Measurements from ENCODE around the gene DOCK2.

DOCK2 gene

GRCh38 chr5:169772688-169773087 is 135.6 kb downstream of the DOCK2 start:
- Histone ChIP-seq H3K79me2 (ENCODE audit: insufficient read depth, low read length) (no peaks in the 10 kb centered on the region), H4K20me1 (ENCODE audit: insufficient read depth, low read length, poor library complexity, severe bottlenecking) (no peaks in the 10 kb centered on the region), H3K27me3 (ENCODE audit: insufficient read depth, low read length, poor library complexity, severe bottlenecking) (no peaks in the 10 kb centered on the region), H3K4me3 (ENCODE audit: low read length, poor library complexity, severe bottlenecking) (no peak overlapping the region), H3K36me3 (ENCODE audit: insufficient read depth, low read length) (peaks cover 7% of the 10 kb centered on the region; the same call in 1 of the 2 replicates), H3K9me3 (ENCODE audit: insufficient read depth, low read depth, low read length) (no peaks in the 10 kb centered on the region), H3K9me2 (replicated peaks; ENCODE audit: low read depth, low read length) (no peaks in the 10 kb centered on the region), H3K4me1 (ENCODE audit: insufficient read depth, low read length, poor library complexity, severe bottlenecking) (no peaks in the 10 kb centered on the region), H3K4me2 (ENCODE audit: low read depth, low read length, poor library complexity, severe bottlenecking) (no peak overlapping the region), H3F3A (ENCODE audit: low read depth) (no peaks in the 10 kb centered on the region), H2AFZ (ENCODE audit: low read length) (no peak overlapping the region), H3K9ac (ENCODE audit: low read depth, low read length, poor library complexity, severe bottlenecking) (no peak overlapping the region)
- no peak for TF ChIP-seq CTCF (conservative IDR thresholded peaks at IDR 0.05; ENCODE audit: low read length)
- TF ChIP-seq EZH2phosphoT487 (IDR thresholded peaks at IDR 0.05; ENCODE audit: borderline replicate concordance), result no peak

DNA sequence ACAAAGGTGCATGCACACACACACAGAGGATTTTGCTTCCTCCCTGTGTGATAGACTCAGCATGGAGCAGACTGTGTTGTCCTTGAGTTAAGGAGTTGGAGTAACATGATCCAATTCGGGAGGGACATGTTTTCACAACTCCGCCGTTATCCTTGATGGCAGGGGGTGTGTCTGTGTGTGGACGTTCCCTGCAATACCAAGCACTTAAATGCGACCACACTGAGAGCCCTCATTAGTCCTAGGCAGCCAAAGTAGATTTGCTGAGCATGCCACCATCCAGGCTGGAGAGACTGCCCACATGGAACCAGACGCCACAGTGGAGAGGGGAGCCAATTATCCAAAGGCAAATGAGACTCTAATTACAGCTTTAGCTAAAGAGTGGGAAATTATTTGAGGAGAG is 140.1 kb downstream of the DOCK2 start:
- H3F3A ChIP-seq (ENCODE audit: low read depth), result no peaks in the 10 kb centered on the region
- H3K36me3 ChIP-seq (ENCODE audit: insufficient read depth, low read length), result peaks cover 7% of the 10 kb centered on the region; the same call in 1 of the 2 replicates
- no peaks in the 10 kb centered on the region for H3K79me2 ChIP-seq (ENCODE audit: insufficient read depth, low read length)
- no peaks in the 10 kb centered on the region for H3K27me3 ChIP-seq (ENCODE audit: insufficient read depth, low read length, poor library complexity, severe bottlenecking)
- no peaks in the 10 kb centered on the region for H3K9me2 ChIP-seq (replicated peaks; ENCODE audit: low read depth, low read length)
- no peak overlapping the region for H2AFZ ChIP-seq (ENCODE audit: low read length)
- no peaks in the 10 kb centered on the region for H3K4me1 ChIP-seq (ENCODE audit: insufficient read depth, low read length, poor library complexity, severe bottlenecking)
- H4K20me1 ChIP-seq (ENCODE audit: insufficient read depth, low read length, poor library complexity, severe bottlenecking), result no peaks in the 10 kb centered on the region
- no peak overlapping the region for H3K4me2 ChIP-seq (ENCODE audit: low read depth, low read length, poor library complexity, severe bottlenecking)
- no peaks in the 10 kb centered on the region for H3K9me3 ChIP-seq (ENCODE audit: insufficient read depth, low read depth, low read length)
- TF ChIP-seq CTCF (conservative IDR thresholded peaks at IDR 0.05; ENCODE audit: low read length), result no peak
- H3K4me3 ChIP-seq (ENCODE audit: low read length, poor library complexity, severe bottlenecking), result no peak overlapping the region
- no peak overlapping the region for H3K9ac ChIP-seq (ENCODE audit: low read depth, low read length, poor library complexity, severe bottlenecking)

DNA sequence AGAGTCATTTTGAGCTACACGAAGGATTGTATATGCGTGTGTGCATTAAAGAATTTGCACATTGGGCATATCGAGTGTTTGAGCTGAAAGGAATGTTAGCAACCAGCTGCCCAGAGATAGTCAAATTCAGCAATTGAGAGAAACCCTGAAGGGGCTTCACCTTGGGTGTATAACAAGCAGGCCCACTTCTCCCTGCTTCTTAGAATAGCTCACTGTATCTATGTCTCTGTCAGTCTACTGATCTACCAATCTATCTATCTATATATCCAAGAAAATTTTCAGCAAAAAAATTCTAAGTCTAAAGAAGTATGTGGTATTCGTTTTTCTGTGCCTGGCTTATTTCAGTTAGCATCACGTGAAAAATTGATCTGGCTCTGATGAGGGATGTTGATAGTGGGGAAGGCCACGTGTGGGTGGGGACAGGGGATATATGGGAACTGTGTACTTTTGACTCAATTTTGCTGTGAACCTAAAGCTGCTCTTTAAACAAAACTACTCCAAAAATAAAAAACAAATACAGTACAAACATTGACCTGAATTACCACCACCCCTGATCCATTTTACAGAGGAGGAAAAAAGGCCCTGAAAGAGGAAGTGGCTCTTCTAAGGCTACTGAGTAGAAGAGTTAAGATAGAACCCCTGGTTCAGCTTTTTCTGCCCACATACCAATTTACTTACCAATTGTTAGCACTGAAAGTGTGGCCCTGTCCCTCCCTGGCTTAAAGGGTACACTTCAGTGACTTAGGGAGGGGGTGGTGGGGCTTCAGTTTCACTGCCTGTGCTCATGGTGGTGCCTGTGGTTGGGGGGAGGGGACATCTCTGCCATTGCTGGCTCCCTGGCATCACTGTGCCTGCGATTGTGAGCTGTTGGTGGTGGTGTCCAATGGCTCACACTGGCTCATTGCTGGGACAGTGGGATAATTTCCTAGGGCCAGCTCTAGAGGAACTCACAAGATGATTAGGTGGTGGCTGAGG is 141.8 kb downstream of the DOCK2 start:
- no peaks in the 10 kb centered on the region for H4K20me1 ChIP-seq (ENCODE audit: insufficient read depth, low read length, poor library complexity, severe bottlenecking)
- no peak overlapping the region for H3K9ac ChIP-seq (ENCODE audit: low read depth, low read length, poor library complexity, severe bottlenecking)
- H2AFZ ChIP-seq (ENCODE audit: low read length), result no peak overlapping the region
- H3K4me3 ChIP-seq (ENCODE audit: low read length, poor library complexity, severe bottlenecking), result no peak overlapping the region
- H3F3A ChIP-seq (ENCODE audit: low read depth), result no peaks in the 10 kb centered on the region
- H3K9me2 ChIP-seq (replicated peaks; ENCODE audit: low read depth, low read length), result no peaks in the 10 kb centered on the region
- H3K27me3 ChIP-seq (ENCODE audit: insufficient read depth, low read length, poor library complexity, severe bottlenecking), result no peaks in the 10 kb centered on the region
- no peaks in the 10 kb centered on the region for H3K79me2 ChIP-seq (ENCODE audit: insufficient read depth, low read length)
- H3K9me3 ChIP-seq (ENCODE audit: insufficient read depth, low read depth, low read length), result no peaks in the 10 kb centered on the region
- TF ChIP-seq EZH2phosphoT487 (IDR thresholded peaks at IDR 0.05; ENCODE audit: borderline replicate concordance) (no peak), CTCF (conservative IDR thresholded peaks at IDR 0.05; ENCODE audit: low read length) (no peak)
- no peak overlapping the region for H3K4me2 ChIP-seq (ENCODE audit: low read depth, low read length, poor library complexity, severe bottlenecking)
- H3K4me1 ChIP-seq (ENCODE audit: insufficient read depth, low read length, poor library complexity, severe bottlenecking), result no peaks in the 10 kb centered on the region
- H3K36me3 ChIP-seq (ENCODE audit: insufficient read depth, low read length), result peaks cover 7% of the 10 kb centered on the region; the same call in 1 of the 2 replicates

Measured in Loucy (cell line).